ENCODE data around the gene IFT74.

IFT74 gene

DNA sequence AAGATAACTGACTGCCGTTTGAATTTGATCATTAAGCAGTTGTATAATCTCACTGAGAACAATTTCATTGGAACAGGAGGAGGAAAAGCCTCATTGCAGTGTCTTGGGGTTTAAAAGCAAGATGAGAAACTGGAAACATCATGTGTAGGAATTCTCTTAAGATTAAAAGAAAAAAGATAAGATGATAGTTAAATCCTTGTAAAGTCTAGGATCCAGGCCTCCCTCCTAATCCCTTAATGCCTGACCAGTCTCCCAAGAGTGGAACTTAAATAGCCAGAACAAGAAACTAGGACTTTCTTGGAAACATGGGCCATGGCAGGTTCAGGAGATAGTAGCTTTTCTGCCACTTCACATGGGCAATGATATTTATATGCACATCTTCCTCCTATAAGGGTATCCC, 86.3 kb downstream of the IFT74 start:
- H3K4me3 ChIP-seq (ENCODE audit: low read length) = no peak overlapping the region
- TF ChIP-seq, protein P1, sequence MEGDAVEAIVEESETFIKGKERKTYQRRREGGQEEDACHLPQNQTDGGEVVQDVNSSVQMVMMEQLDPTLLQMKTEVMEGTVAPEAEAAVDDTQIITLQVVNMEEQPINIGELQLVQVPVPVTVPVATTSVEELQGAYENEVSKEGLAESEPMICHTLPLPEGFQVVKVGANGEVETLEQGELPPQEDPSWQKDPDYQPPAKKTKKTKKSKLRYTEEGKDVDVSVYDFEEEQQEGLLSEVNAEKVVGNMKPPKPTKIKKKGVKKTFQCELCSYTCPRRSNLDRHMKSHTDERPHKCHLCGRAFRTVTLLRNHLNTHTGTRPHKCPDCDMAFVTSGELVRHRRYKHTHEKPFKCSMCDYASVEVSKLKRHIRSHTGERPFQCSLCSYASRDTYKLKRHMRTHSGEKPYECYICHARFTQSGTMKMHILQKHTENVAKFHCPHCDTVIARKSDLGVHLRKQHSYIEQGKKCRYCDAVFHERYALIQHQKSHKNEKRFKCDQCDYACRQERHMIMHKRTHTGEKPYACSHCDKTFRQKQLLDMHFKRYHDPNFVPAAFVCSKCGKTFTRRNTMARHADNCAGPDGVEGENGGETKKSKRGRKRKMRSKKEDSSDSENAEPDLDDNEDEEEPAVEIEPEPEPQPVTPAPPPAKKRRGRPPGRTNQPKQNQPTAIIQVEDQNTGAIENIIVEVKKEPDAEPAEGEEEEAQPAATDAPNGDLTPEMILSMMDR (IDR thresholded peaks at IDR 0.05; ENCODE audit: insufficient read depth, low read depth, low read length, missing control alignments) = no peak
- DNase-seq (ENCODE audit: low read depth) = no peak

DNA sequence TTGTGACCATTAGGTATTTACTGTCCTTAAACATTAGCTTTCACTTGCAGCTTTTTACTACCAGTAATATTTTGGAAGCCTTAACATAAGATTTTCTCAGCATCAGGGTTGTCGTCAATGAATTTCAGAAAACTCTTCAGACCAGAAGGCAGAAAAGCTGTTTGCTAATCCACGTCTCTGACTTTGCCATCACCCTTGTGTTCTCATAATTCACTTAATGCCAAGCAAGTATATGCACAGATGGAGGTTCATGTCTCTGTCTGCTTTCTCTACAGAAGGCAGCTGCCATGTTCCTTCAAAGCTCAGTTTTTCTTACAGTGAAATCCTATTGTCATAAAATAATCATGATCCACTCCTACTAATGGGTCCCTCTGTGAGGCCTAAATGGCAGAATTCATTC, 87.0 kb downstream of the IFT74 start:
- no peak overlapping the region for H3K4me3 ChIP-seq (ENCODE audit: low read length)
- no peak for DNase-seq (ENCODE audit: low read depth)
- TF ChIP-seq, protein P1 (IDR thresholded peaks at IDR 0.05; ENCODE audit: insufficient read depth, low read depth, low read length, missing control alignments) = no peak

- TF ChIP-seq, protein P1 (IDR thresholded peaks at IDR 0.05; ENCODE audit: insufficient read depth, low read depth, low read length, missing control alignments) = no peak
- no peak overlapping the region for H3K4me3 ChIP-seq (ENCODE audit: low read length)
- DNase-seq (ENCODE audit: low read depth) = no peak
Measured at GRCh38 chr9:27047136-27047535, 90.9 kb downstream of the IFT74 start.

DNA sequence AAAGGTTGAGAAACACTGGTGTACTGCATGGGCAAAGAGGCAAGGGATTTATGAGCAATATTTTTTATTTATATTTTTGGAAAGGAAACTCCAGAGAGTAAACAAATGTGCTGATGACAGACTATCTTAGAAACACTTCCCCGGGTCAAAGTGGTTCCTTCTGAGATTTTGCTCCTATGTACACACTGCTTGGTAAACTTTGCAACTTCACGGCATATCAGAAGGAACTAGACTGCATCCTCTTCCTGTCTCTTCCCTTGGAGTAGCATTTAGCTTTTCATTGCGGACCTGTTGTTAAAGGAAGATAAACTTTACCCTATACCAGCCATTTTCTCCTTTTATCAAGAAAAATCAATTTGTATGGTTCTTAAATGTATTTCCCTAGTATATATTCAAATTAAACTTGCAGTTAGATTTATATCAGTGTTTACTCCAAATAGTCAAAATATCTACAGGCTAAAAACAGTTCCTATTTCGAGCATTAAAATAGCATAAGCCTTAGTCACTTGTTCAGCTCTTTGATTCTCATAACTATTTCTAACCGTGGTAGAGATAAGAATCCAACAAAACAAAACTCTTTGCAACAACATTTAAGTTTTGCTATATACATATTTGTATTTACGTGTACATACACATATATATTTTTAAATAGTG, 97.3 kb downstream of the IFT74 start:
- no peak for DNase-seq (ENCODE audit: low read depth)
- no peak overlapping the region for H3K4me3 ChIP-seq (ENCODE audit: low read length)
- TF ChIP-seq, protein P1 (IDR thresholded peaks at IDR 0.05; ENCODE audit: insufficient read depth, low read depth, low read length, missing control alignments) = no peak

DNA sequence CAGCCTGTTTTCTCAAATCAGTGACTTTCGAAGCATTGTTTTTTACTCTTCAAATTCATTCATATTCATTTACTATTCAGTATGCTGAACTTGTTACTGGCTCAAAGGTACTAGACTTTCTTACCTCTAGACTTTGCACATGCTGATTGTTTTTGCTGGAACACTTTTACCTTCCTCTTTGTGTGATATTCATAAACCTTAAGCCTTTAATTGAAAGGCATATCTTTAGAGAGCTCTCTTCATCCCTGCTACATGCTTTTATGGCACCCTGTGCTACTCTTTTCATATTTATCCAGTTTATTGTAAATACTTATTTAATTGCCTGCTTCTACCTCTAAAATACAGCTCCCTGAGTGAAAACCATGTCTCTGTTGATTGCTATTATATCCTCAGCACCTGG, 97.9 kb downstream of the IFT74 start:
- no peak overlapping the region for H3K4me3 ChIP-seq (ENCODE audit: low read length)
- TF ChIP-seq, protein P1 (IDR thresholded peaks at IDR 0.05; ENCODE audit: insufficient read depth, low read depth, low read length, missing control alignments) = no peak
- no peak for DNase-seq (ENCODE audit: low read depth)

- H3K4me3 ChIP-seq (ENCODE audit: low read length) = no peak overlapping the region
- DNase-seq (ENCODE audit: low read depth) = no peak
- TF ChIP-seq, protein P1 (IDR thresholded peaks at IDR 0.05; ENCODE audit: insufficient read depth, low read depth, low read length, missing control alignments) = no peak
Measured at GRCh38 chr9:27054841-27055240, 98.6 kb downstream of the IFT74 start.

GRCh38 chr9:27059412-27059811, 103.2 kb downstream of the IFT74 start:
- no peak for DNase-seq (ENCODE audit: low read depth)
- TF ChIP-seq, protein P1 (IDR thresholded peaks at IDR 0.05; ENCODE audit: insufficient read depth, low read depth, low read length, missing control alignments) = no peak
- H3K4me3 ChIP-seq (ENCODE audit: low read length) = no peak overlapping the region
